Esophagus mucosa (tissue), 1 donor: Measurements from ENCODE around the gene RPL28. TPM values are rescaled to one million over a fixed set of nuclear protein-coding genes. Genes with fewer than 3 reads are reported as not detected.
A peak's percentile ranks its signal among the peaks of the same experiment; 100 is the strongest.

ENCODE experiments used
- ATAC-seq: fragments of 200-7000 bp; cut with Tn5 transposase; one replicate; pipeline ENCODE4 v1.9.1; 2020
- total RNA-seq: library from RNA; stranded (reverse); gene quantifications from one replicate; pipeline ENCODE4 v1.2.4, GENCODE V29; 2023
- donor health status: DM: yes; HTN: yes; CAD: no.

RPL28 gene
- total RNA-seq, 1 donor from 2014 or later = 1,895 TPM

GRCh38 chr19:55373993-55374757, 11.6 kb upstream of the RPL28 start:
- no peak for ATAC-seq

GRCh38 chr19:55376241-55376933, 9.3 kb upstream of the RPL28 start, which contains the start of gene TMEM190:
TMEM190 (plus strand) TSS chr19:55376826; CDS start chr19:55376854, 28 bp downstream.
- ATAC-seq = peak; percentile 22

GRCh38 chr19:55377356-55378131, 8.2 kb upstream of the RPL28 start:
- no peak for ATAC-seq

- no peak for ATAC-seq
Measured at GRCh38 chr19:55379174-55379573, 6.6 kb upstream of the RPL28 start.

- ATAC-seq = no peak
Measured at GRCh38 chr19:55382013-55382412, 3.7 kb upstream of the RPL28 start.

GRCh38 chr19:55382522-55383054, 3.1 kb upstream of the RPL28 start:
- no peak for ATAC-seq

GRCh38 chr19:55383279-55384130, 2.2 kb upstream of the RPL28 start:
- peak; percentile 15 for ATAC-seq

GRCh38 chr19:55384131-55384919, 1.4 kb upstream of the RPL28 start, which contains the start of gene TMEM238:
TMEM238 (minus strand) TSS chr19:55384292; CDS start chr19:55384259, 33 bp downstream.
- peak; percentile 50 for ATAC-seq

- peak; percentile 80 for ATAC-seq
Measured at GRCh38 chr19:55384920-55385723, 610 bp upstream of the RPL28 start.

- ATAC-seq = no peak
Measured at GRCh38 chr19:55386493-55386971, 800 bp downstream of the RPL28 start.

- no peak for ATAC-seq
Measured at GRCh38 chr19:55387736-55388497, 2.2 kb downstream of the RPL28 start.

GRCh38 chr19:55389386-55390317, 3.9 kb downstream of the RPL28 start:
- ATAC-seq = no peak

GRCh38 chr19:55390461-55390880, 4.7 kb downstream of the RPL28 start:
- no peak for ATAC-seq

- peak; percentile 24 for ATAC-seq
Measured at GRCh38 chr19:55391191-55391670, 5.5 kb downstream of the RPL28 start.

- peak; percentile 58 for ATAC-seq
Measured at GRCh38 chr19:55391702-55392615, 6.2 kb downstream of the RPL28 start.
